Measurements from ENCODE around the gene TBPL1.
"Not testable (repeated sequence)": the region's sequence is repeated elsewhere in the genome, so short reads cannot be mapped to it uniquely, and the experiment has no call there.

TBPL1 gene

GRCh38 chr6:133953634-133954415 lies 801 bp downstream of the TBPL1 start:
- no peak for DNase-seq (ENCODE audit: low read depth in 2 of 2)

GRCh38 chr6:133954657-133955576 lies 1.9 kb downstream of the TBPL1 start:
- no peak for DNase-seq (ENCODE audit: low read depth in 2 of 2)

GRCh38 chr6:133955582-133956415 lies 2.8 kb downstream of the TBPL1 start:
- no peak for DNase-seq (ENCODE audit: low read depth in 2 of 2)

- DNase-seq (ENCODE audit: low read depth in 2 of 2), result no peak
Measured at GRCh38 chr6:133956416-133957049, 3.5 kb downstream of the TBPL1 start.

GRCh38 chr6:133957227-133957626 lies 4.2 kb downstream of the TBPL1 start:
- DNase-seq (ENCODE audit: low read depth in 2 of 2), result no peak

GRCh38 chr6:133957780-133958242 lies 4.8 kb downstream of the TBPL1 start:
- DNase-seq (ENCODE audit: low read depth in 2 of 2), result no peak

GRCh38 chr6:133958791-133959190 lies 5.8 kb downstream of the TBPL1 start:
- DNase-seq (ENCODE audit: low read depth in 2 of 2), result no peak

GRCh38 chr6:133959667-133960368 lies 6.8 kb downstream of the TBPL1 start:
- DNase-seq (ENCODE audit: low read depth in 2 of 2), result no peak

GRCh38 chr6:133961831-133962230 lies 8.8 kb downstream of the TBPL1 start:
- no peak for DNase-seq (ENCODE audit: low read depth in 2 of 2)

- no peak for DNase-seq (ENCODE audit: low read depth in 2 of 2)
Measured at GRCh38 chr6:133964052-133964451, 11.0 kb downstream of the TBPL1 start.

- DNase-seq (ENCODE audit: low read depth in 2 of 2), result no peak
Measured at GRCh38 chr6:133964702-133965101, 11.7 kb downstream of the TBPL1 start.

GRCh38 chr6:133965817-133966360 lies 12.9 kb downstream of the TBPL1 start:
- no peak for DNase-seq (ENCODE audit: low read depth in 2 of 2)

- no peak for DNase-seq (ENCODE audit: low read depth in 2 of 2)
Measured at GRCh38 chr6:133966654-133967329, 13.8 kb downstream of the TBPL1 start.

GRCh38 chr6:133967347-133967746 lies 14.3 kb downstream of the TBPL1 start:
- no peak for DNase-seq (ENCODE audit: low read depth in 2 of 2)

- DNase-seq (ENCODE audit: low read depth in 2 of 2), result not testable (repeated sequence)
Measured at GRCh38 chr6:133967835-133968234, 14.8 kb downstream of the TBPL1 start.

GRCh38 chr6:133969285-133969920 lies 16.4 kb downstream of the TBPL1 start:
- DNase-seq (ENCODE audit: low read depth in 2 of 2), result no peak

GRCh38 chr6:133969921-133970295 lies 16.9 kb downstream of the TBPL1 start:
- DNase-seq (ENCODE audit: low read depth in 2 of 2), result no peak

GRCh38 chr6:133971861-133972260 lies 18.8 kb downstream of the TBPL1 start:
- DNase-seq (ENCODE audit: low read depth in 2 of 2), result no peak

GRCh38 chr6:133972388-133972787 lies 19.4 kb downstream of the TBPL1 start:
- no peak for DNase-seq (ENCODE audit: low read depth in 2 of 2)
